AG09309 (cell line): ENCODE measurements around the gene MRI1.
A peak's percentile ranks its signal among the peaks of the same experiment; 100 is the strongest.
"Not testable (repeated sequence)": the region's sequence is repeated elsewhere in the genome, so short reads cannot be mapped to it uniquely, and the experiment has no call there.

Experiments used
- DNase-seq: peaks from one replicate; pipeline ENCODE4 v3.0.0-alpha.2; 2010; ENCODE audit warnings: low read depth
- H3K4me3 ChIP-seq: 2 replicates; pipeline ENCODE4 v1.5.1; 2011; ENCODE audit warnings: mild to moderate bottlenecking, low read depth, low read length, moderate library complexity; ENCODE audit not compliant: control insufficient read depth
- TF ChIP-seq, protein P1 (sequence below): IDR thresholded peaks from 2 replicates; pipeline ENCODE4 v1.5.1; 2011; ENCODE audit warnings: mild to moderate bottlenecking, low read depth, low read length, inconsistent platforms; ENCODE audit not compliant: insufficient read depth, control insufficient read depth; ENCODE audit errors: missing control alignments

MRI1 gene

GRCh38 chr19:13778847-13779246 is 14.5 kb downstream of the MRI1 start:
- no peak overlapping the region for H3K4me3 ChIP-seq
- DNase-seq: no peak
- TF ChIP-seq, protein P1, sequence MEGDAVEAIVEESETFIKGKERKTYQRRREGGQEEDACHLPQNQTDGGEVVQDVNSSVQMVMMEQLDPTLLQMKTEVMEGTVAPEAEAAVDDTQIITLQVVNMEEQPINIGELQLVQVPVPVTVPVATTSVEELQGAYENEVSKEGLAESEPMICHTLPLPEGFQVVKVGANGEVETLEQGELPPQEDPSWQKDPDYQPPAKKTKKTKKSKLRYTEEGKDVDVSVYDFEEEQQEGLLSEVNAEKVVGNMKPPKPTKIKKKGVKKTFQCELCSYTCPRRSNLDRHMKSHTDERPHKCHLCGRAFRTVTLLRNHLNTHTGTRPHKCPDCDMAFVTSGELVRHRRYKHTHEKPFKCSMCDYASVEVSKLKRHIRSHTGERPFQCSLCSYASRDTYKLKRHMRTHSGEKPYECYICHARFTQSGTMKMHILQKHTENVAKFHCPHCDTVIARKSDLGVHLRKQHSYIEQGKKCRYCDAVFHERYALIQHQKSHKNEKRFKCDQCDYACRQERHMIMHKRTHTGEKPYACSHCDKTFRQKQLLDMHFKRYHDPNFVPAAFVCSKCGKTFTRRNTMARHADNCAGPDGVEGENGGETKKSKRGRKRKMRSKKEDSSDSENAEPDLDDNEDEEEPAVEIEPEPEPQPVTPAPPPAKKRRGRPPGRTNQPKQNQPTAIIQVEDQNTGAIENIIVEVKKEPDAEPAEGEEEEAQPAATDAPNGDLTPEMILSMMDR: no peak

DNA sequence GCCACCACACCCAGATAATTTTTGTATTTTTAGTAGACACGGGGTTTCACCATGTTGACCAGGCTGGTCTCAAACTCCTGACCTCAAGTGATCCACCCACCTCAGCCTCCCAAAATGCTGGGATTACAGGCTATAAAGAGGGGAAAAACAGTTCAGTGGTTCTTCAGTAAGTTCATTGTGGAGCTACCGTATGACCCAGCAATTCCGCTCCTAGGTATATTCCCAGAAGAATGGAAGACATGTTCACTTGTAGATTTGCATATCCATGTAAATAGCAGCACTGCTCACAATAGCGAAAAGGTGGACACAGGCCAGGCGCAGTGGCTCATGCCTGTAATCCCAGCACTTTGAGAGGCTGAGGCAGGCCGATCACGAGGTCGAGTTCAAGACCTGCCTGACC is 15.5 kb downstream of the MRI1 start:
- H3K4me3 ChIP-seq, DNase-seq: not testable (repeated sequence)

DNA sequence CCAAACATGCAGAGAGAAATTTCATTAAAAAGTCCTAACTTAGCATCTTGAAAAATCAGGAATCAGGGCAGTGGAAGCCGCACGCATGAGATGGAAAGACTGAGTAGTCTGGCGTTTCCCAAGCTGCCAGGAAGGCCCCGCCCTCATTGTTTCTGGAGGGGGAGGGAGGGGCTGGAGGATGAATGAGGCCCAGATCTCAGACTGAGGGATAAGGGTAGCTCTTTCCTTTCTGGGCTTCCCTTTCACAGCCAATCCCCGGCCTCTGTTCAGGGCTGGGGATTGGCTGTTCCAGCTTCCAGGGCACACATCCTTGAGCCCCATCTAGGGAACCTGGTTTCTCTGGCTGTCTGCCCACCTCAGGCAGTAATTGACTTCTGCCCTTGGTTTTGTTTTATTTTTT is 17.2 kb downstream of the MRI1 start:
- peak; percentile 79 for DNase-seq
- TF ChIP-seq, protein P1: no peak
- H3K4me3 ChIP-seq: no peak overlapping the region

DNA sequence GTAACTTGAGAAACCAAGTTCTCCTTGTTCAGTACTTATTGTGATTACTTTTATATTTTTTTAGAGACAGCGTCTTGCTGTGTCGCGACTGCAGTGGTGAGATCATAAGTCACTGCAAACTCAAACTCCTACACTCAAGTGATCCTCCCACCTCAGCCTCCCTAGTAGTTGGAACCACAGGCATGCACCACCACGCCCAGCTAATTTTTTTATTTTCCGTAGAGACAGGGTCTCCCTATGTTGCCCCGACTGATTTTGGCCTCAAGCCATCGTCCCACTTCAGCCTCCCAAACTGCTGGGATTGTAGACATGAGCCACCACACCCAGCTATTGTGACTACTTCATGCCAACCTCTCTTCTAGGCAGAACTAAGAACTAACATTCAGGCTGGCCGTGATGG is 18.2 kb downstream of the MRI1 start:
- TF ChIP-seq, protein P1: no peak
- no peak overlapping the region for H3K4me3 ChIP-seq
- DNase-seq: no peak

DNA sequence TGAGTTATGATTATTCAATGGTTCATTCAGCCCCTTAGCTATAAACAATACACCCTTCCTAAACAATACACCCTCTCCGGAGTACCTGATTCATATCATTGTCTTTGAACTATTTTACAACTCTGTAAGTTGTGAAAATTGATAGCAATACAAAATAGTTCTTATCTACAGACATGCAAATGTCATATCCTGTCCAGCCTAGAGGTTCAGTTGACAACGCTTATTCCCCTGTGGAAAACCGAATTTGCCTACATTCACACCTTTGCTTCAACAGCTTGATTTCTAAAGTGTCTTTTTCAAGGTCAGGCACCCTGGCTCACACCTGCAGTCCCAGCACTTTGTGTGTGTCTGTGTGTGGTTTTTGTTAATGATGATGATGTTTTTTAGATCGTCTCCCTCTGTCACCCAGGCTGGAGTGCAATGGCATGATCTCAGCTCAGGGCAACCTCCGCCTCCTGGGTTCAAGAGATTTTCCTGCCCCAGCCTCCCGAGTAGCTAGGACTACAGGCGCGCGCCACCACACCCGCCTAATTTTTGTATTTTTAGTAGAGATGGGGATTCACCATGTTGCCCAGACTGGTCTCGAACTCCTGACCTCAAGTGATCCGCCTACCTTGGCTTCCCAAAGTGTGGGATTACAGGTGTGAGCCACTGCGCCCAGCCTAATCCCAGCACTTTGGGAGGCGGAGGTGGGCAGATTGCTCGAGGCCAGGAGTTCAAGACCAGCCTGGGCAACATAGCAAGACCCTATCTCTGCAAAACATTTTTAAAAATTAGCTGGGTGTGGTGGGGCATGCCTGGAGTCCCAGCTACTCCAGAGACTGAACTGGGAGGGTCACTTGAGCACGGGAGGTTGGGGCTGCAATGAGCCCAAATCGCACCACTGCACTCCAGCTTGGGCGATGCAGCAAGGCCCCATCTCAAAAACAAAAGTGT is 19.5 kb downstream of the MRI1 start:
- no peak for DNase-seq
- H3K4me3 ChIP-seq: no peak overlapping the region
- TF ChIP-seq, protein P1: no peak

- no peak for DNase-seq
- no peak overlapping the region for H3K4me3 ChIP-seq
- TF ChIP-seq, protein P1: peak; percentile 76
Measured at GRCh38 chr19:13784731-13785452, 20.6 kb downstream of the MRI1 start.

DNA sequence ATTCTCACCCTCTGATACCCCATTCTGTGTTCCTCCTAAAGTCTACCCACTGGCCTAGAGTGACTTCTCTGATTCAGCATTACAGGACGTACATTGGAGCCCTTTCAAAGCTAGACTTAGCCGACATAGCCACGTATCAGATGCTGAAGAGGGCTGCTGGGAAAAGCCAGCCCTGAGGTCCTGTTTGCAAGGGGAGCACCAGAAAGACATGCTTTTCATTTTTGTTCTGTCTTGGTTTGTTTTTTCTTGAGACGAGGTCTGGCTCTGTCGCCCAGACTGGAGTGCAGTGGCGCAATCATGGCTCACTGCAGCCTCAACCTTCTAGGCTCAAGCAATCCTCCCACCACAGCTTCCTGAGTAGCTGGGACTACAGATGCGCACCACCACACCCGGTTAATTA is 24.7 kb downstream of the MRI1 start:
- peak; percentile 71 for DNase-seq
- no peak overlapping the region for H3K4me3 ChIP-seq

More for the DNA sequence above, 24.7 kb downstream of the MRI1 start:
- TF ChIP-seq, protein P1: no peak
